ENCODE results near the gene CYP3A5. TPM values are rescaled to one million over a fixed set of nuclear protein-coding genes. Genes with fewer than 3 reads are reported as not detected.

Gene CYP3A5
- total RNA-seq, 1 donor from 2014 or later, result not detected

GRCh38 chr7:99628471-99629465, 51.0 kb downstream of the CYP3A5 start:
- H3K27me3 ChIP-seq (ENCODE audit: low read depth), result no peaks in the 10 kb centered on the region
- intact Hi-C loops (cut with micrococcal nuclease), result no loop called here
- TF ChIP-seq CTCF (IDR thresholded peaks at IDR 0.05; ENCODE audit: borderline replicate concordance), result no peak
- no peak overlapping the region for H3K27ac ChIP-seq (replicated peaks)
- no peak overlapping the region for H3K4me3 ChIP-seq
- no peaks in the 10 kb centered on the region for H3K9me3 ChIP-seq (replicated peaks)
- peaks cover 81% of the 10 kb centered on the region for H3K36me3 ChIP-seq
- H3K4me1 ChIP-seq, result peaks cover 15% of the 10 kb centered on the region
- DNase-seq, result no peak

- DNase-seq, result no peak
- intact Hi-C loops (cut with micrococcal nuclease), result no loop called here
- Histone ChIP-seq H3K27me3 (ENCODE audit: low read depth) (no peaks in the 10 kb centered on the region), H3K4me1 (peaks cover 15% of the 10 kb centered on the region), H3K4me3 (no peak overlapping the region), H3K27ac (replicated peaks) (no peak overlapping the region), H3K9me3 (replicated peaks) (no peaks in the 10 kb centered on the region), H3K36me3 (peaks cover 86% of the 10 kb centered on the region)
- no peak for TF ChIP-seq CTCF (IDR thresholded peaks at IDR 0.05; ENCODE audit: borderline replicate concordance)
Observed at GRCh38 chr7:99627513-99627912, 52.3 kb downstream of the CYP3A5 start.

- no peaks in the 10 kb centered on the region for H3K27me3 ChIP-seq (ENCODE audit: low read depth)
- intact Hi-C loops (cut with micrococcal nuclease), result no loop called here
- no peaks in the 10 kb centered on the region for H3K9me3 ChIP-seq (replicated peaks)
- no peak for TF ChIP-seq CTCF (IDR thresholded peaks at IDR 0.05; ENCODE audit: borderline replicate concordance)
- H3K4me1 ChIP-seq, result peaks cover 7% of the 10 kb centered on the region
- no peak overlapping the region for H3K27ac ChIP-seq (replicated peaks)
- peaks cover 95% of the 10 kb centered on the region for H3K36me3 ChIP-seq
- no peak for DNase-seq
- no peak overlapping the region for H3K4me3 ChIP-seq
Observed at GRCh38 chr7:99626661-99627060, 53.1 kb downstream of the CYP3A5 start.

- Histone ChIP-seq H3K27me3 (ENCODE audit: low read depth) (no peaks in the 10 kb centered on the region), H3K4me1 (no peaks in the 10 kb centered on the region), H3K4me3 (no peak overlapping the region), H3K36me3 (peaks cover 100% of the 10 kb centered on the region), H3K9me3 (replicated peaks) (no peaks in the 10 kb centered on the region), H3K27ac (replicated peaks) (no peak overlapping the region)
- TF ChIP-seq CTCF (IDR thresholded peaks at IDR 0.05; ENCODE audit: borderline replicate concordance), result no peak
- no peak for DNase-seq
- intact Hi-C loops (cut with micrococcal nuclease), result no loop called here
Observed at GRCh38 chr7:99625961-99626360, 53.8 kb downstream of the CYP3A5 start.

- Histone ChIP-seq H3K4me3 (no peak overlapping the region), H3K36me3 (peaks cover 100% of the 10 kb centered on the region), H3K4me1 (no peaks in the 10 kb centered on the region), H3K9me3 (replicated peaks) (no peaks in the 10 kb centered on the region), H3K27me3 (ENCODE audit: low read depth) (no peaks in the 10 kb centered on the region), H3K27ac (replicated peaks) (no peak overlapping the region)
- intact Hi-C loops (cut with micrococcal nuclease), result no loop called here
- DNase-seq, result no peak
- no peak for TF ChIP-seq CTCF (IDR thresholded peaks at IDR 0.05; ENCODE audit: borderline replicate concordance)
Observed at GRCh38 chr7:99625321-99625720, 54.5 kb downstream of the CYP3A5 start.
